GM12864 (cell line): ENCODE measurements around the gene CFDP1.

Experiments
- DNase-seq: peaks from one replicate; pipeline ENCODE4 v3.0.0-alpha.2; 2011; ENCODE audit warnings: low read depth
- H3K4me3 ChIP-seq: 2 replicates; pipeline ENCODE4 v1.5.1; 2011; ENCODE audit warnings: mild to moderate bottlenecking, low read depth, low read length, control low read depth
- CTCF ChIP-seq: IDR thresholded peaks from 2 replicates; pipeline ENCODE4 v1.5.1; 2011; ENCODE audit warnings: low read depth, mild to moderate bottlenecking, moderate library complexity, low read length, control low read depth, inconsistent platforms; ENCODE audit errors: missing control alignments

The CFDP1 gene

GRCh38 chr16:75251280-75252048, 181.8 kb downstream of the CFDP1 start, which contains the start of gene BCAR1:
Gene BCAR1, minus strand, starts transcription at chr16:75251624. Its CDS starts 142 bp downstream, at chr16:75251482.
- peak within 1 kb of the TSS; percentile 58 for H3K4me3 ChIP-seq
- DNase-seq, result no peak
- no peak for TF ChIP-seq CTCF

GRCh38 chr16:75250809-75251279, 182.5 kb downstream of the CFDP1 start:
- H3K4me3 ChIP-seq, result peak overlapping the region; percentile 58
- TF ChIP-seq CTCF, result no peak
- DNase-seq, result no peak

GRCh38 chr16:75250089-75250808, 183.1 kb downstream of the CFDP1 start:
- peak overlapping the region; percentile 58 for H3K4me3 ChIP-seq
- no peak for DNase-seq
- TF ChIP-seq CTCF, result no peak

- no peak for TF ChIP-seq CTCF
- DNase-seq, result no peak
- no peak overlapping the region for H3K4me3 ChIP-seq
Observed at GRCh38 chr16:75249441-75249840, 183.9 kb downstream of the CFDP1 start.

GRCh38 chr16:75248536-75249380, 184.5 kb downstream of the CFDP1 start:
- no peak for TF ChIP-seq CTCF
- H3K4me3 ChIP-seq, result no peak overlapping the region
- DNase-seq, result no peak

- no peak for TF ChIP-seq CTCF
- DNase-seq, result no peak
- no peak overlapping the region for H3K4me3 ChIP-seq
Observed at GRCh38 chr16:75248142-75248535, 185.2 kb downstream of the CFDP1 start.
